Measurements from ENCODE around the gene DCTN3. TPM values are rescaled to one million over a fixed set of nuclear protein-coding genes. Genes with fewer than 3 reads are reported as not detected.
"Not testable (repeated sequence)": the region's sequence is repeated elsewhere in the genome, so short reads cannot be mapped to it uniquely, and the experiment has no call there.

The DCTN3 gene
- polyA plus RNA-seq, 4 donors, result 55.7 to 92.9 (median 85.9) TPM

DNA sequence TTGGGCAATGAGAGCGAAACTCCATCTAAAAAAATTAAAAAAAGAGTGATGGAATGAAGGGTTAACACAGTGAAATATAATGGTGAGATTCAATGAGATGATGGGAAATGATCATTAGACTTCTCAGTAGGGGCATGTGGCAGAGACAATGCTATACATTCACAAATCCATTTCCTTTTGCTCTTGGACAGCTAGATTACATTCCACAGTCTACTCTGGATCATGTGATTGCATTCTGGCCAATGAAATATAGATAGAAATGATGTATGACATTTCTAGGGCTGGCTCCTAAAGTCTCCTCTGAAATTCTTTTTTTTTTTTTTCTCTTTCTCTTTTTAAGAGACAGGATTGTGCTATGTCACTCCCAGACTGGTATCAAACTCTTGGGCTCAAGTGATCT, 22.4 kb upstream of the DCTN3 start:
- no peak for DNase-seq
- Histone ChIP-seq H3K27ac (ENCODE audit: low read depth in 1 of 3, low read length in 2 of 3) (no peak overlapping the region), H3K4me1 (ENCODE audit: control insufficient read depth in 3 of 3, insufficient read depth in 2 of 3, low read depth in 1 of 3, low read length in 2 of 3) (peaks cover 1 to 33% (median 3%) of the 10 kb centered on the region in 3 donors), H3K9me3 (ENCODE audit: control insufficient read depth in 2 of 2, insufficient read depth in 1 of 2, low read depth in 1 of 2, low read length in 1 of 2) (no peaks in the 10 kb centered on the region), H3K27me3 (ENCODE audit: control insufficient read depth in 3 of 3, insufficient read depth in 3 of 3, low read length in 3 of 3) (no peaks in the 10 kb centered on the region), H3K4me3 (ENCODE audit: low read depth in 1 of 3, low read length in 3 of 3) (no peak overlapping the region), H3K36me3 (ENCODE audit: control insufficient read depth in 3 of 3, insufficient read depth in 2 of 3, low read depth in 1 of 3, low read length in 3 of 3) (peaks cover 0 to under 1% (median 0%) of the 10 kb centered on the region in 3 donors)
- no peak for FAIRE-seq
- WGBS, 3 donors, result 92 to 100% (median 97%) methylated on average over 1 of the region's 1 CpG

DNA sequence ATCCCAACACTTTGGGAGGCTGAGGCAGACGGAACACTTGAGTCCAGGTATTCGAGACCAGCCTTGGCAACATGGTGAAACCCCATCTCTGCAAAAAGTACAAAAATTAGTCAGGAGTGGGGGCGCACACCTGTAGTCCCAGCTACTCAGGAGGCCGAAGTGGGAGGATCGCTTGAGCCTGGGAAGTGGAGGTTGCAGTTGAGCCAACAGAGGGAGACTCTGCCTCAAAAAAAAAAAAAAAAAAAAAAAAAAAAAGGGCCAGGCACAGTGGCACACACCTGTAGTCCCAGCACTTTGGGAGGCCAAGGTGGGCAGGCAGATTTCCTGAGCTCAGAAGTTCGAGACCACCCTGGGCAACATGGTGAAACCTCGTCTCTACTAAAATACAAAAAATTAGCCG, 19.0 kb upstream of the DCTN3 start:
- H3K4me1 ChIP-seq (ENCODE audit: control insufficient read depth in 3 of 3, insufficient read depth in 2 of 3, low read depth in 1 of 3, low read length in 2 of 3), result peaks cover 0 to 22% (median 3%) of the 10 kb centered on the region in 3 donors
- not testable (repeated sequence) for H3K4me3 ChIP-seq (ENCODE audit: low read depth in 1 of 3, low read length in 3 of 3); FAIRE-seq; DNase-seq; H3K9me3 ChIP-seq (ENCODE audit: control insufficient read depth in 2 of 2, insufficient read depth in 1 of 2, low read depth in 1 of 2, low read length in 1 of 2); H3K27me3 ChIP-seq (ENCODE audit: control insufficient read depth in 3 of 3, insufficient read depth in 3 of 3, low read length in 3 of 3); H3K27ac ChIP-seq (ENCODE audit: low read depth in 1 of 3, low read length in 2 of 3)
- 82 to 89% (median 85%) methylated on average over 8 of the region's 8 CpGs for WGBS, 3 donors
- H3K36me3 ChIP-seq (ENCODE audit: control insufficient read depth in 3 of 3, insufficient read depth in 2 of 3, low read depth in 1 of 3, low read length in 3 of 3), result peaks cover 0 to 16% (median 0%) of the 10 kb centered on the region in 3 donors

DNA sequence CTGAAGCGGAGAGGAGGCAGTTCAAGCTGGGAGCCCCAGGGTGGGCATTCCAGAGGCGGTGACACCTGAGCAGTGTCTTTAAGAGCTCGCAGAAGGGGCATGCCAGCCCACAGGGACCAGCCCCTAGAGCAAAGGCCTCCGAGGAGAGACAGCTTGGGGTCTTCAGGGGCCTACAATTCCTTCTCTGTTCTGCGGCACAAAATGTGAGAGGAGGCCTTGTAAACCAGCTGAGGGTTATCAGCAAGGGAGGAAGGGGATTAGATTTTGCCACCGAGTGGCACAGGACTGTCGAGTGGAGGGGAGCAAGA, 17.8 kb upstream of the DCTN3 start:
- peak overlapping the region; percentile 75 to 92 (median 79) for H3K27ac ChIP-seq (ENCODE audit: low read depth in 1 of 3, low read length in 2 of 3)
- WGBS, 3 donors, result 2 to 14% (median 10%) methylated on average over 7 of the region's 7 CpGs
- H3K27me3 ChIP-seq (ENCODE audit: control insufficient read depth in 3 of 3, insufficient read depth in 3 of 3, low read length in 3 of 3), result no peaks in the 10 kb centered on the region
- peaks cover 0 to 16% (median 0%) of the 10 kb centered on the region in 3 donors for H3K36me3 ChIP-seq (ENCODE audit: control insufficient read depth in 3 of 3, insufficient read depth in 2 of 3, low read depth in 1 of 3, low read length in 3 of 3)
- FAIRE-seq, result no peak
- H3K4me1 ChIP-seq (ENCODE audit: control insufficient read depth in 3 of 3, insufficient read depth in 2 of 3, low read depth in 1 of 3, low read length in 2 of 3), result peaks cover 0 to 21% (median 3%) of the 10 kb centered on the region in 3 donors
- peak overlapping the region; percentile 36 to 72 (median 70) for H3K4me3 ChIP-seq (ENCODE audit: low read depth in 1 of 3, low read length in 3 of 3)
- H3K9me3 ChIP-seq (ENCODE audit: control insufficient read depth in 2 of 2, insufficient read depth in 1 of 2, low read depth in 1 of 2, low read length in 1 of 2), result no peaks in the 10 kb centered on the region
- DNase-seq, result peak in 1 of 2 donors; percentile 53

DNA sequence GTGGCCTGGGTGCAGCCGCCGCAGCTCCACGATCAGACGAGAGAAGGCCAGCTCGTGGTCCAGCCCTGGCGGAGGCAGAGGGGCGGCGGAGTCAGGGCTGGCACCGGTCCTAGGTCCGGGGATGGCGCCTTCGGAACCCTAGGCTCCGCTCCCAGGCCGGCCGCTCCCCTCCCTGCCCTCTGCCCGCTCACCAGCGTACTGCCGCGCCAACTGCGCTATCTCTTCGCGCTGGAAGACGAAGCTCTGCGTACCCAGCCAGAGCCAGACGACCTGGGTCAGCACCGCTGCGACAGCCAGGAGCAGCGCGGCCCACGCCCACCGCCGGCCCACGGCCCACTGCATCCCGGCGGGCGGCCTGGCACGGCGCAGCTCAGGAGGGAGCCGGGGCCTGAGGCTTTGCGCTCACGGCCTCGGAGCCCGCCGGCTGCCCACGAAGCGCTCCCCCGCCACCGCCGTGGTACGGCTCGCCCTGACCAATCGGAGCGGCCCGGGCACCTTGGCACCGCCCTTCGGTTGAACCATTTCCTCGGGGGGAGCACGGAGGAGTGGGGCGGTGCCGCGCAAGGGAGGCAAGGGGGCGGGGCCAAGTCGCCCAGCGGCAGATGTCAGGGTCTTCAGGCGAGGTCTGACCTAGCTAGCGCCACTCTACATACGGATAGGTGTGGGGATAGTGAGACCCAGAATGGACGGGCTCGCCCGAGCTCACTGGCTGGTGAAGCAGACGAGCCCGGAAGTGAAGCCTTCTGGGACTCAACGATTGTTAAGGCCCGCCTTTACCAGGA, 17.3 kb upstream of the DCTN3 start, which contains the start of gene SIGMAR1:
TSS of gene SIGMAR1 (minus strand) at position 432 of the 782 bp plus-strand sequence. CDS start at position 342, 90 bp downstream.
- Histone ChIP-seq H3K36me3 (ENCODE audit: control insufficient read depth in 3 of 3, insufficient read depth in 2 of 3, low read depth in 1 of 3, low read length in 3 of 3) (peaks cover 0 to 16% (median 0%) of the 10 kb centered on the region in 3 donors), H3K9me3 (ENCODE audit: control insufficient read depth in 2 of 2, insufficient read depth in 1 of 2, low read depth in 1 of 2, low read length in 1 of 2) (no peaks in the 10 kb centered on the region), H3K4me3 (ENCODE audit: low read depth in 1 of 3, low read length in 3 of 3) (peak within 1 kb of the TSS; percentile 36 to 72 (median 70)), H3K4me1 (ENCODE audit: control insufficient read depth in 3 of 3, insufficient read depth in 2 of 3, low read depth in 1 of 3, low read length in 2 of 3) (peaks cover 0 to 21% (median 3%) of the 10 kb centered on the region in 3 donors), H3K27ac (ENCODE audit: low read depth in 1 of 3, low read length in 2 of 3) (peak within 1 kb of the TSS; percentile 75 to 92 (median 79)), H3K27me3 (ENCODE audit: control insufficient read depth in 3 of 3, insufficient read depth in 3 of 3, low read length in 3 of 3) (no peaks in the 10 kb centered on the region)
- FAIRE-seq, result no peak
- WGBS, 3 donors, result 0 to 1% (median 0%) methylated on average over 59 to 74 of the region's 74 CpGs
- DNase-seq, result peak; percentile 94 to 97

DNA sequence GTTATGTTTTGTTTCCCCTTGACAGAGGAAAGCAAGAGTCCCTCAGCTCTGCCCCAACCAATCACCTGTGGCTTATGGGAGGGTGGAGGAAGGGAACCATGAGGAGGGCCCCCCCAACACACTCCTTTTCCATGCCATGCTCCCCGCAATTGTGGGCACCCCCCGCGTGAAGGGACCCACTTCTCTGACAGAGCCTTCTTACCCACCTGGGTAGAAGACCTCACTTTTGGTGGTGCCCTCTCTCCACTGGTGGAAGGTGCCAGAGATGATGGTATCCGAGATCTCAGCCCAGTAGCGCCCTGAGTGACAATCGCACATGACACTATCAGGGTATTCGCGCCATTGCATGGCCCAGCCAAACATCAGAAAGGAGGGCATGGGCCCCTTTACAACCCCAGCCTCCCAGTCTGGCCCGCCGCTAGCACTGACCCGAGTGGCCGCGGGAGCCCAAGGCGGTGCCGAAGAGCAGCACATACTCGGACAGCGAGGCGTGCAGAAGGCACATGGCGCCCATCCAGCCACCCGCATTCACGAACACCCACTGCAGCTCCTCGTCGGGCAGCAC, 16.6 kb upstream of the DCTN3 start:
- 1 to 5% (median 2%) methylated on average over 21 to 23 of the region's 23 CpGs for WGBS, 3 donors
- no peaks in the 10 kb centered on the region for H3K9me3 ChIP-seq (ENCODE audit: control insufficient read depth in 2 of 2, insufficient read depth in 1 of 2, low read depth in 1 of 2, low read length in 1 of 2)
- H3K4me3 ChIP-seq (ENCODE audit: low read depth in 1 of 3, low read length in 3 of 3), result peak overlapping the region; percentile 27 to 72 (median 70)
- H3K36me3 ChIP-seq (ENCODE audit: control insufficient read depth in 3 of 3, insufficient read depth in 2 of 3, low read depth in 1 of 3, low read length in 3 of 3), result peaks cover 0 to 16% (median 0%) of the 10 kb centered on the region in 3 donors
- FAIRE-seq (no peak), DNase-seq (peak in 1 of 2 donors; percentile 9)
- no peaks in the 10 kb centered on the region for H3K27me3 ChIP-seq (ENCODE audit: control insufficient read depth in 3 of 3, insufficient read depth in 3 of 3, low read length in 3 of 3)
- H3K27ac ChIP-seq (ENCODE audit: low read depth in 1 of 3, low read length in 2 of 3), result peak overlapping the region; percentile 49 to 92 (median 79)
- peaks cover 0 to 21% (median 3%) of the 10 kb centered on the region in 3 donors for H3K4me1 ChIP-seq (ENCODE audit: control insufficient read depth in 3 of 3, insufficient read depth in 2 of 3, low read depth in 1 of 3, low read length in 2 of 3)

DNA sequence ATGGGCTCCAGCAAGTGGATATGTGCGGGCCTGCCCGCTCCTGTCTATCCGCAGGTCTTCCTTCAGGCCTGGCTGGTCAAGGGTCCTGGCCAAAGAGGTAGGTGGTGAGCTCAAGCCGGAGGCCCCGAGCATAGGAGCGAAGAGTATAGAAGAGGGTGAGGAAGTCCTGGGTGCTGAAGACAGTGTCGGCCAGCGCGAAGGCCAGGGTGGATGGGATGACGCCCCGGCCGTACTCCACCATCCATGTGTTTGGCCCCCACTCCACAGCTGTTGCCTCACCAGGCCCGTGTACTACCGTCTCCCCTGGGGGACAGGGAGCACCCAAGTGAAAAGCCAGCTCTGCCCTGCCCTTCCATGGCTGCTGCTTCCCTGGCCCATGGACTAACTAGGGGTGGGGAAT, 15.3 kb upstream of the DCTN3 start:
- Histone ChIP-seq H3K27me3 (ENCODE audit: control insufficient read depth in 3 of 3, insufficient read depth in 3 of 3, low read length in 3 of 3) (peaks cover 0 to 5% (median 0%) of the 10 kb centered on the region in 3 donors), H3K4me3 (ENCODE audit: low read depth in 1 of 3, low read length in 3 of 3) (no peak overlapping the region), H3K36me3 (ENCODE audit: control insufficient read depth in 3 of 3, insufficient read depth in 2 of 3, low read depth in 1 of 3, low read length in 3 of 3) (peaks cover 0 to 16% (median 0%) of the 10 kb centered on the region in 3 donors), H3K9me3 (ENCODE audit: control insufficient read depth in 2 of 2, insufficient read depth in 1 of 2, low read depth in 1 of 2, low read length in 1 of 2) (no peaks in the 10 kb centered on the region), H3K4me1 (ENCODE audit: control insufficient read depth in 3 of 3, insufficient read depth in 2 of 3, low read depth in 1 of 3, low read length in 2 of 3) (peaks cover 0 to 21% (median 3%) of the 10 kb centered on the region in 3 donors), H3K27ac (ENCODE audit: low read depth in 1 of 3, low read length in 2 of 3) (no peak overlapping the region)
- FAIRE-seq (no peak), DNase-seq (no peak)
- WGBS, 3 donors, result 90 to 92% (median 90%) methylated on average over 14 of the region's 14 CpGs

DNA sequence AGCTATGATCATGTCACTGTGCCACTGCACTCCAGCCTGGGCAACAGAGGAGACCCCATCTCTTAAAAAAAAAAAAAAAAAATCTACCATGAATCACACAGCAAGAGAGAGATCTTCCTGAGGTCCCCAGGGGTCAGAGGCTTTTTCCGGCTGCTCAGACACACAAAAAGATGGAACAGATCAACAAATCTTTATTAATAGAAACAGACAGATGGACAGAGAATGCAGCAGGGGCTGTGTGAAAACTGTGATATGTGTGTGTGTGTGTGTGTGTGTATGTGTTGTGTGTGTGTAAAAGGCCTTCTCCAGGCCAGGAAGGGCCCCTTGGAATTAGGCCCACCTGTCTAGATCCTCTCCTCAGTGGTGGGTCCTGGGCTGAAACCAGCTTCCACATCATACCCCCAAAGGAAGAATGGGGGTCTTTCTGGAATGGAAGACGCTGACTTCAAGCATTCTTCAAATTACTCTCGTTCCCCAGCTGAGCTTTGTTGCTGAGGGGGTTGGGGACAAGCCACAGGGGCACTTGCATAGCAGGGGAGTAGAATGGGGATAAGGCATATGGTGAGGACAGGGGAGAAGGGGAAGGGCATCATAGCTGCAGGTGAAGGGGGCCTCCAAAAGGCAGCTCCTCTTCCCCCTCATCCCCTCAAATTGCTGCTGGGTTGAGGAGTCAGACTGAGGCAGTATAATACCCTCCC, 14.4 kb upstream of the DCTN3 start:
- Histone ChIP-seq H3K4me3 (ENCODE audit: low read depth in 1 of 3, low read length in 3 of 3) (no peak overlapping the region), H3K4me1 (ENCODE audit: control insufficient read depth in 3 of 3, insufficient read depth in 2 of 3, low read depth in 1 of 3, low read length in 2 of 3) (peaks cover 0 to 27% (median 5%) of the 10 kb centered on the region in 3 donors), H3K27me3 (ENCODE audit: control insufficient read depth in 3 of 3, insufficient read depth in 3 of 3, low read length in 3 of 3) (peaks cover 0 to 14% (median 0%) of the 10 kb centered on the region in 3 donors), H3K36me3 (ENCODE audit: control insufficient read depth in 3 of 3, insufficient read depth in 2 of 3, low read depth in 1 of 3, low read length in 3 of 3) (peaks cover 0 to 16% (median 0%) of the 10 kb centered on the region in 3 donors), H3K27ac (ENCODE audit: low read depth in 1 of 3, low read length in 2 of 3) (no peak overlapping the region), H3K9me3 (ENCODE audit: control insufficient read depth in 2 of 2, insufficient read depth in 1 of 2, low read depth in 1 of 2, low read length in 1 of 2) (no peaks in the 10 kb centered on the region)
- 77 to 88% (median 88%) methylated on average over 3 of the region's 3 CpGs for WGBS, 3 donors
- DNase-seq (no peak), FAIRE-seq (no peak)

DNA sequence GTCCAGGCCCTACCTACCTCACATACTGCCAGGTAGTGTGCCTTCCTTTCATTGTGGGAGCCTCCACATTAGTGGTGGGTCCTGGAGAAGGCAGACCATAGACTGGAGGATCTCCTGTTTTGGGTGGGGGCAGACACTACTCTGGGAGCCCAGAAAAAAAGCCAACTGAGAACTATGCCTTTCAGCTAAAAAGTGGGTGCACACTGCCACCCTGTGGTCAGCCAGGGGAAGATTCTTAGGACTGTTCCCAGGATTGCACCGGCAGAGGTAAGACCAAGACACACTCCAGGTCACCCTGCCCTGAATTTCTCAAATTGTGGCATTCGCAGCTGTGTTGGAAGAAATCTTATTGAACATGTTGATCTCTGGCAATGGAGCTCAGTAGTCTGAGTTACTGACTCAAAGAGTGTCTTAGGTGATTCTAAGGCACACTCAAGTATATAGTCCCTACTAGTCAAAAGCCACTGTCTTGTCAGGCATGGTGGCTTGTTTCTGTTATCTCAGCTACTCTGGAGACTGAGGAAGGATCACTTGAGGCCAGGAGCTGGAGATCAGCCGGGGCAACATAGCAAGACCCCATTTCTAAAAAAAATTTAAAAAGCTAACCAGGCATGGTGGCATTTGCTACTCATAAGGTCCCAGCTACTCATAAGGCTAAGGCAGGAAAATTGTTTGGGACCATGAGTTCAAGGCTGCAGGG, 13.7 kb upstream of the DCTN3 start:
- no peak overlapping the region for H3K27ac ChIP-seq (ENCODE audit: low read depth in 1 of 3, low read length in 2 of 3)
- peaks cover 0 to 21% (median 4%) of the 10 kb centered on the region in 3 donors for H3K27me3 ChIP-seq (ENCODE audit: control insufficient read depth in 3 of 3, insufficient read depth in 3 of 3, low read length in 3 of 3)
- peaks cover 0 to 16% (median 0%) of the 10 kb centered on the region in 3 donors for H3K36me3 ChIP-seq (ENCODE audit: control insufficient read depth in 3 of 3, insufficient read depth in 2 of 3, low read depth in 1 of 3, low read length in 3 of 3)
- H3K9me3 ChIP-seq (ENCODE audit: control insufficient read depth in 2 of 2, insufficient read depth in 1 of 2, low read depth in 1 of 2, low read length in 1 of 2), result no peaks in the 10 kb centered on the region
- FAIRE-seq (no peak), DNase-seq (peak; percentile 72 to 77)
- WGBS, 3 donors, result 13 to 25% (median 20%) methylated on average over 3 of the region's 3 CpGs
- peaks cover 0 to 27% (median 5%) of the 10 kb centered on the region in 3 donors for H3K4me1 ChIP-seq (ENCODE audit: control insufficient read depth in 3 of 3, insufficient read depth in 2 of 3, low read depth in 1 of 3, low read length in 2 of 3)
- no peak overlapping the region for H3K4me3 ChIP-seq (ENCODE audit: low read depth in 1 of 3, low read length in 3 of 3)

All from small intestine (tissue), 7 donors.